ENCODE results near the gene ERRFI1.

Gene ERRFI1

GRCh38 chr1:8019229-8019620 lies 6.9 kb downstream of the ERRFI1 start:
- Mint-ChIP-seq H3K36me3 (ENCODE audit: low read depth) (no peaks in the 10 kb centered on the region), H3K4me3 (no peak overlapping the region), H3K27ac (no peak overlapping the region), H3K27me3 (ENCODE audit: low read depth) (peaks cover 42% of the 10 kb centered on the region), H3K4me1 (ENCODE audit: low read depth) (peaks cover 17% of the 10 kb centered on the region), H3K9me3 (no peaks in the 10 kb centered on the region)
- no peak for DNase-seq (ENCODE audit: low spot score)

GRCh38 chr1:8018492-8019228 lies 7.4 kb downstream of the ERRFI1 start:
- Mint-ChIP-seq H3K9me3 (no peaks in the 10 kb centered on the region), H3K4me1 (ENCODE audit: low read depth) (peaks cover 17% of the 10 kb centered on the region), H3K36me3 (ENCODE audit: low read depth) (no peaks in the 10 kb centered on the region), H3K27me3 (ENCODE audit: low read depth) (peaks cover 36% of the 10 kb centered on the region), H3K27ac (no peak overlapping the region), H3K4me3 (no peak overlapping the region)
- no peak for DNase-seq (ENCODE audit: low spot score)

GRCh38 chr1:8017495-8018197 lies 8.5 kb downstream of the ERRFI1 start:
- Mint-ChIP-seq H3K4me1 (ENCODE audit: low read depth) (peaks cover 17% of the 10 kb centered on the region), H3K27ac (no peak overlapping the region), H3K4me3 (no peak overlapping the region), H3K36me3 (ENCODE audit: low read depth) (no peaks in the 10 kb centered on the region), H3K9me3 (no peaks in the 10 kb centered on the region), H3K27me3 (ENCODE audit: low read depth) (peaks cover 26% of the 10 kb centered on the region)
- no peak for DNase-seq (ENCODE audit: low spot score)

- Mint-ChIP-seq H3K4me3 (no peak overlapping the region), H3K9me3 (no peaks in the 10 kb centered on the region), H3K27ac (no peak overlapping the region), H3K27me3 (ENCODE audit: low read depth) (peaks cover 21% of the 10 kb centered on the region), H3K4me1 (ENCODE audit: low read depth) (peaks cover 17% of the 10 kb centered on the region), H3K36me3 (ENCODE audit: low read depth) (no peaks in the 10 kb centered on the region)
- no peak for DNase-seq (ENCODE audit: low spot score)
Measured at GRCh38 chr1:8016895-8017241, 9.2 kb downstream of the ERRFI1 start.

GRCh38 chr1:8016210-8016894 lies 9.8 kb downstream of the ERRFI1 start:
- no peak for DNase-seq (ENCODE audit: low spot score)
- H3K4me3 Mint-ChIP-seq = no peak overlapping the region
- H3K27ac Mint-ChIP-seq = no peak overlapping the region
- peaks cover 17% of the 10 kb centered on the region for H3K27me3 Mint-ChIP-seq (ENCODE audit: low read depth)
- H3K36me3 Mint-ChIP-seq (ENCODE audit: low read depth) = no peaks in the 10 kb centered on the region
- no peaks in the 10 kb centered on the region for H3K9me3 Mint-ChIP-seq
- peaks cover 17% of the 10 kb centered on the region for H3K4me1 Mint-ChIP-seq (ENCODE audit: low read depth)

GRCh38 chr1:8015809-8016165 lies 10.3 kb downstream of the ERRFI1 start:
- H3K9me3 Mint-ChIP-seq = no peaks in the 10 kb centered on the region
- H3K27me3 Mint-ChIP-seq (ENCODE audit: low read depth) = peaks cover 17% of the 10 kb centered on the region
- peaks cover 17% of the 10 kb centered on the region for H3K4me1 Mint-ChIP-seq (ENCODE audit: low read depth)
- DNase-seq (ENCODE audit: low spot score) = no peak
- H3K27ac Mint-ChIP-seq = no peak overlapping the region
- no peaks in the 10 kb centered on the region for H3K36me3 Mint-ChIP-seq (ENCODE audit: low read depth)
- no peak overlapping the region for H3K4me3 Mint-ChIP-seq

- Mint-ChIP-seq H3K4me1 (ENCODE audit: low read depth) (peaks cover 17% of the 10 kb centered on the region), H3K9me3 (no peaks in the 10 kb centered on the region), H3K4me3 (no peak overlapping the region), H3K36me3 (ENCODE audit: low read depth) (no peaks in the 10 kb centered on the region), H3K27me3 (ENCODE audit: low read depth) (peaks cover 17% of the 10 kb centered on the region), H3K27ac (no peak overlapping the region)
- peak; percentile 23 for DNase-seq (ENCODE audit: low spot score)
Measured at GRCh38 chr1:8015036-8015808, 10.9 kb downstream of the ERRFI1 start.

- Mint-ChIP-seq H3K36me3 (ENCODE audit: low read depth) (no peaks in the 10 kb centered on the region), H3K27ac (no peak overlapping the region), H3K4me3 (no peak overlapping the region), H3K9me3 (no peaks in the 10 kb centered on the region), H3K4me1 (ENCODE audit: low read depth) (peaks cover 13% of the 10 kb centered on the region), H3K27me3 (ENCODE audit: low read depth) (peaks cover 17% of the 10 kb centered on the region)
- DNase-seq (ENCODE audit: low spot score) = no peak
Measured at GRCh38 chr1:8014381-8014988, 11.6 kb downstream of the ERRFI1 start.

- Mint-ChIP-seq H3K36me3 (ENCODE audit: low read depth) (no peaks in the 10 kb centered on the region), H3K27ac (no peak overlapping the region)
Measured at GRCh38 chr1:8013800-8014199, 12.3 kb downstream of the ERRFI1 start.

GRCh38 chr1:8013399-8013798 lies 12.7 kb downstream of the ERRFI1 start:
- no peaks in the 10 kb centered on the region for H3K36me3 Mint-ChIP-seq (ENCODE audit: low read depth)
- no peak overlapping the region for H3K4me3 Mint-ChIP-seq
- peaks cover 11% of the 10 kb centered on the region for H3K4me1 Mint-ChIP-seq (ENCODE audit: low read depth)
- H3K27me3 Mint-ChIP-seq (ENCODE audit: low read depth) = peaks cover 13% of the 10 kb centered on the region
- DNase-seq (ENCODE audit: low spot score) = no peak
- H3K27ac Mint-ChIP-seq = no peak overlapping the region
- no peaks in the 10 kb centered on the region for H3K9me3 Mint-ChIP-seq

More at GRCh38 chr1:8013800-8014199, 12.3 kb downstream of the ERRFI1 start:
- no peak overlapping the region for H3K4me3 Mint-ChIP-seq
- H3K27me3 Mint-ChIP-seq (ENCODE audit: low read depth) = peaks cover 15% of the 10 kb centered on the region
- peaks cover 12% of the 10 kb centered on the region for H3K4me1 Mint-ChIP-seq (ENCODE audit: low read depth)
- H3K9me3 Mint-ChIP-seq = no peaks in the 10 kb centered on the region
- DNase-seq (ENCODE audit: low spot score) = no peak

GRCh38 chr1:8012955-8013354 lies 13.2 kb downstream of the ERRFI1 start:
- Mint-ChIP-seq H3K36me3 (ENCODE audit: low read depth) (no peaks in the 10 kb centered on the region), H3K4me1 (ENCODE audit: low read depth) (peaks cover 11% of the 10 kb centered on the region), H3K9me3 (no peaks in the 10 kb centered on the region), H3K4me3 (no peak overlapping the region), H3K27ac (no peak overlapping the region), H3K27me3 (ENCODE audit: low read depth) (peaks cover 12% of the 10 kb centered on the region)
- no peak for DNase-seq (ENCODE audit: low spot score)

- peaks cover 11% of the 10 kb centered on the region for H3K4me1 Mint-ChIP-seq (ENCODE audit: low read depth)
- no peaks in the 10 kb centered on the region for H3K36me3 Mint-ChIP-seq (ENCODE audit: low read depth)
Measured at GRCh38 chr1:8011923-8012858, 13.9 kb downstream of the ERRFI1 start.

GRCh38 chr1:8011016-8011415 lies 15.1 kb downstream of the ERRFI1 start:
- H3K27ac Mint-ChIP-seq = no peak overlapping the region
- DNase-seq (ENCODE audit: low spot score) = no peak
- no peaks in the 10 kb centered on the region for H3K36me3 Mint-ChIP-seq (ENCODE audit: low read depth)
- H3K4me1 Mint-ChIP-seq (ENCODE audit: low read depth) = peaks cover 6% of the 10 kb centered on the region
- H3K9me3 Mint-ChIP-seq = no peaks in the 10 kb centered on the region
- H3K27me3 Mint-ChIP-seq (ENCODE audit: low read depth) = no peaks in the 10 kb centered on the region
- no peak overlapping the region for H3K4me3 Mint-ChIP-seq

More at GRCh38 chr1:8011923-8012858, 13.9 kb downstream of the ERRFI1 start:
- H3K27ac Mint-ChIP-seq = no peak overlapping the region
- H3K27me3 Mint-ChIP-seq (ENCODE audit: low read depth) = peaks cover 6% of the 10 kb centered on the region
- no peak overlapping the region for H3K4me3 Mint-ChIP-seq
- no peak for DNase-seq (ENCODE audit: low spot score)
- H3K9me3 Mint-ChIP-seq = no peaks in the 10 kb centered on the region
